Activated CD4-positive, alpha-beta T cell treated with anti-CD3 and anti-CD28 coated beads, Interleukin-2, Interleukin-6, amounts not matched to agents 100 ng/mL and 50 ng/mL, durations not matched to agents 16 hours and 8 hours (primary cell): ENCODE results near the gene GGA1.

Experiments used
- DNase-seq: peaks from one replicate; pipeline ENCODE4 v3.0.0-alpha.2; 2020

The GGA1 gene

GRCh38 chr22:37632174-37633088, 23.8 kb downstream of the GGA1 start:
- peak; percentile 42 for DNase-seq

GRCh38 chr22:37633089-37633624, 24.5 kb downstream of the GGA1 start:
- DNase-seq: peak; percentile 67

GRCh38 chr22:37633625-37634416, 25.2 kb downstream of the GGA1 start:
- DNase-seq: peak; percentile 78

GRCh38 chr22:37634417-37634924, 25.8 kb downstream of the GGA1 start:
- no peak for DNase-seq

- no peak for DNase-seq
These were observed 26.5 kb downstream of the GGA1 start for GRCh38 chr22:37635157-37635556.

- peak; percentile 55 for DNase-seq
These were observed 27.7 kb downstream of the GGA1 start for GRCh38 chr22:37636186-37636948.

- DNase-seq: no peak
These were observed 28.3 kb downstream of the GGA1 start for GRCh38 chr22:37636949-37637273.

GRCh38 chr22:37638391-37639069, 29.9 kb downstream of the GGA1 start:
- DNase-seq: peak; percentile 68

- DNase-seq: peak; percentile 74
These were observed 30.6 kb downstream of the GGA1 start, which contains the start of gene SH3BP1 for GRCh38 chr22:37639070-37639760. TSS of gene SH3BP1 (plus strand) at chr22:37639669. CDS start at chr22:37639788, 119 bp downstream.

- DNase-seq: peak; percentile 44
These were observed 31.3 kb downstream of the GGA1 start for GRCh38 chr22:37639771-37640590.

- no peak for DNase-seq
These were observed 32.2 kb downstream of the GGA1 start for GRCh38 chr22:37640591-37641560.

GRCh38 chr22:37641561-37641949, 32.9 kb downstream of the GGA1 start:
- no peak for DNase-seq

GRCh38 chr22:37643225-37643847, 34.7 kb downstream of the GGA1 start:
- DNase-seq: peak; percentile 92

- no peak for DNase-seq
These were observed 38.7 kb downstream of the GGA1 start for GRCh38 chr22:37647317-37647716.

- no peak for DNase-seq
These were observed 39.3 kb downstream of the GGA1 start for GRCh38 chr22:37647928-37648327.

GRCh38 chr22:37650463-37651136, 42.0 kb downstream of the GGA1 start:
- no peak for DNase-seq

GRCh38 chr22:37654563-37655251, 46.1 kb downstream of the GGA1 start:
- DNase-seq: no peak

GRCh38 chr22:37655252-37655563, 46.6 kb downstream of the GGA1 start:
- DNase-seq: no peak
